ENCODE data around the gene TAF1C.
"Not testable (repeated sequence)": the region's sequence is repeated elsewhere in the genome, so short reads cannot be mapped to it uniquely, and the experiment has no call there.

The TAF1C gene, protein sequence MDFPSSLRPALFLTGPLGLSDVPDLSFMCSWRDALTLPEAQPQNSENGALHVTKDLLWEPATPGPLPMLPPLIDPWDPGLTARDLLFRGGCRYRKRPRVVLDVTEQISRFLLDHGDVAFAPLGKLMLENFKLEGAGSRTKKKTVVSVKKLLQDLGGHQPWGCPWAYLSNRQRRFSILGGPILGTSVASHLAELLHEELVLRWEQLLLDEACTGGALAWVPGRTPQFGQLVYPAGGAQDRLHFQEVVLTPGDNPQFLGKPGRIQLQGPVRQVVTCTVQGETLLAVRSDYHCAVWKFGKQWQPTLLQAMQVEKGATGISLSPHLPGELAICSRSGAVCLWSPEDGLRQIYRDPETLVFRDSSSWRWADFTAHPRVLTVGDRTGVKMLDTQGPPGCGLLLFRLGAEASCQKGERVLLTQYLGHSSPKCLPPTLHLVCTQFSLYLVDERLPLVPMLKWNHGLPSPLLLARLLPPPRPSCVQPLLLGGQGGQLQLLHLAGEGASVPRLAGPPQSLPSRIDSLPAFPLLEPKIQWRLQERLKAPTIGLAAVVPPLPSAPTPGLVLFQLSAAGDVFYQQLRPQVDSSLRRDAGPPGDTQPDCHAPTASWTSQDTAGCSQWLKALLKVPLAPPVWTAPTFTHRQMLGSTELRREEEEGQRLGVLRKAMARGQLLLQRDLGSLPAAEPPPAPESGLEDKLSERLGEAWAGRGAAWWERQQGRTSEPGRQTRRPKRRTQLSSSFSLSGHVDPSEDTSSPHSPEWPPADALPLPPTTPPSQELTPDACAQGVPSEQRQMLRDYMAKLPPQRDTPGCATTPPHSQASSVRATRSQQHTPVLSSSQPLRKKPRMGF

DNA sequence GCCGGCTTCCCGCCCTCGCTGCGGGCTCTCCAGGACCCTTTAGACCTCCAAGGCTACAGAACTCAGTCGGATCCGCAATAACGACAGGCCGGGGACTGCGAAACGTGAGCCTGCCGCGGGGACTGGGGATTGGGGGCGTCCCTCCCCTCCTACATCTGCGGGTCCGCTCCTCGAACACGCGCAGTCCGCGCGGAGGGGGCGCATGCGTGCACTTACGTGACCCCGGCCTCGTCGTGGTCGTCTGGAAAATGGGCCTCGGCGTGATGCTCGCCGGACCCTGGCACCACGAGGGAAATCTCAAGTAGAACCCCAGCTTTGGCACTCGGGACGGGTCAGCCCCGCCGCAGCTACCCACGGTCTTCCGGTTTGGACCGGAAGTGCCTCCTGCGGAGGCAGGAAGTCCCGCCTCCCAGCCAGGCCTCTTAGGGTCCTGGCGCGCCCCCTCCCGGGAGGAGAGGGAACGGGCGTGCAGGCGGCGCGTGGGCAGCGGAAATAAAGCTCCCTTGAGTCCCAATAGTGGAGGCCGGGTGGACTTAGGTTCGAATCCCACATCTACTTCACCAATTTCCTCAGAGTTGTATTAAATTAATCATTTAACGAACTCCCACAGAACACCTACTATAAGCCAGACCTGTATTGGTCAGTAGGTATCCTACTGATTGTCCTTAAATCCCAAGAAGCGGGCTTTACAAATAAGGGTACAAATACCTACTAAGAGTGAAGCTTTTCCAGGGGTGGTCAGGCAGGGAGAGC is at the start of gene TAF1C:
TAF1C (minus strand) TSS at position 373 of the 753 bp plus-strand sequence. CDS start 2,069 bp downstream, outside the sequence.
- peak; percentile 94 for DNase-seq

DNA sequence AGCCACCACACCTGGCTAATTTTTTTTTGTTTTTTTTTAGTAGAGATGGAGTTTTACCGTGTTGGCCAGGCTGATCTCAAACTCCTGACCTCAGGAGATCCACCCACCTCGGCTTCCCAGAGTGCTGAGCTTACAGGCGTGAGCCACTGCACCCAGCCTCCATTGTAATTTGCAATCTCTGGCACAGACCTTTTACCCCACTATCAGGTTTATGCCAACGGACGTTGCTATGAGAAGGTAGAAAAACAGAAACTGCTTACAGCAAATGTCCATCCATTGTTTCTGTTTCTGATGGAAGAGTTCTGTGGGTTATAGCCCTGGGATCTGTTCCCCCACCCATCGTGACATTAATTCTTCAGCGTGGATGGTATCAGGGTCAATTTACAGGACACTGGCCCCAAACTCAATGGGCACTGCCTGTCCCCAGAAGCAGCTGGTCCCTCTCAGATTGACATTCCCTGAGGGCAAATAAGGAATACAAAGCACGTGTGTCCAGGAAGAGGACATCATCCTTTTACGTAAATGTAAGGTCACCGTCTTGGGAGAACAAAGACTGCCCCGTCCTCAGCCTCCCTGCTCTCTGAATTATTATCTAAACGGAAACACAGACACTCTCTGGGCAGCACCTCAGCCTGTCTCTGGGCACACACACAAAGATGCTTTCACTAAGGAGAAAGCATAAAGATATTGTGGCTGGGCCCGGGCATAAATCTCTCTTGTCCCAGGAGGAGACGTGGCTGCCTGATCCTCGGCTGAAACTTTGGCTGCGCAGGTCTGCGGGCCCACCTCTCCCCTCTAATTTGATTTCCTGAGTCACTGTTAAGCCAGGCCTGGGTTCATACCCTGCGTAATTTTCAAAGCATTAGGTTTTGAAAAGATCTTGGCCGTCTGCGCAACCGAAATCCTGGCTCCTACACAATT is 47.7 kb upstream of the TAF1C start:
- no peak for DNase-seq

DNA sequence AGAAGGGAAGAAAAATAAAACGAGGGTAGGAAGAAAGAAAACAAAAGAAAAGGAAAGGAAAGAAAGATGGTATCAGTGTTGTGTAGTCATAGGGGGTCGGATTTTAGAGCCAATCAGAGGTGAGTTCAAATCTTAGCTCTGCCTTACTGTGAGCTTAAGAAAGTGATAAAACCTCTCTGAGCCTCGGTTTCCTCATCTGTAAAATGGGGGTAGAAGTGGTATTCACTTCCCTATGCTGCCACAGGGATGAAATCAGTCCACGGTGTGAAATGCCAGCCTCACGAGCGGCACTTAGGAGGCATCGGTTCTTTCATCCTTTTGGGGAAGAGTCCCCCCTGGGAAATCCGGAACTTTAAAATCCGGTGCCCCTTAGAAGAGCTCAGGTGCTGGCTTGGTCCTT is 46.9 kb upstream of the TAF1C start:
- DNase-seq = no peak

DNA sequence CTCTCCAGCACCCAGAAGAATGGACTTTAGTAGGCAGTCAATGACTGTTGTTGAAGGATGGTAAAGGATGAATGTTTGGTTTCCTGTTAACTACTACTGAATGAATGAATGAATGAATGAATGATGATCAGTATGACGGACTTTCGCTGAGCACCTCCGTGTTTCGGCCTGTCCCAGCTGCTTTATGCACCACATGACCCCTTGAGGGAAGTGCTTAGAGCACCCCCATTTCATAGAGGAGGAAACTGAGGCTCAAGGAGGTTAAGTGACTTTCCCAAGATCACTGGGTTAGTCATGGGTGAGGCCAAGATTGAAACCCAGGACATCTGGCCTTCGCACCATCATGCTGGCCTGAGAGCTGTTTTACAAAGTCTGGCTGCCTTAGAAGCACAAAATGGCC is 46.1 kb upstream of the TAF1C start:
- no peak for DNase-seq

DNA sequence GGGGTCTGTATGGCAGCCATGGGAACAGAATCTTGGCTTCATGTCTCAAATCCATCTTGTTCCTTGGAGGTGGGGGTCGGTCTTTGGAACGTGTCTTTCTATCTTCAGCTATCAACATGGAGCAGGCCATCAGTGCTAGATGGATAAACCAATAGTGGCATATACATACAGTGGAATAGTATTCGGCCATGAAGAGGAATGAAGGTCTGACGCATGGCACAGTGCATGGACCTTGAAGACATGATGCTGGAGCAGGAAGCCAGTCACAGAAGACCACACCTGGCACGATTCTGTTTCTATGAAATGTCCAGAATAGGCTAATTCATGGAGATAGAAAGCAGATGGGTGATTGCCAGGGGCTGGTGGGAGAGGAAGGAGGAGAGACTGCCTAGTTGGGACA is 45.2 kb upstream of the TAF1C start:
- no peak for DNase-seq

DNA sequence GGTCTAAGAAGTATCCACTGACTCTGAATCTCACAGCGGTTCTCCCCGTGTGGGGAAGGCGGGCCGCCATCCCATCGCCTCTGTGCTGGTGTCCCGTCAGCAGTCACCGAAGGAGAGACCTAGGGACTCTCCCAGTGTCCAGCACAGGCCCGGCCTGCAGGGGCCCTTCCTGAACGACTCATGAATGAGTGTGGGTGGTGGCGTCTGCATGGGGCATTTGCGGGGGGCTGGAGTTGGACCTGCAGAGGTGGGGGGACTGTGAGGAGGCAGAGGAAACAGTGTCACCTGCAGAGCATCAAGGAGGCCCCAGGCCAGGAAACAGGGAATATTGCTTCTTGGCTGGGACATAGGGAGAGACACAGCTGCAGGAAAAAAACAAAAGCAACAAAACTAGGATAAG is 42.6 kb upstream of the TAF1C start:
- DNase-seq = no peak

DNA sequence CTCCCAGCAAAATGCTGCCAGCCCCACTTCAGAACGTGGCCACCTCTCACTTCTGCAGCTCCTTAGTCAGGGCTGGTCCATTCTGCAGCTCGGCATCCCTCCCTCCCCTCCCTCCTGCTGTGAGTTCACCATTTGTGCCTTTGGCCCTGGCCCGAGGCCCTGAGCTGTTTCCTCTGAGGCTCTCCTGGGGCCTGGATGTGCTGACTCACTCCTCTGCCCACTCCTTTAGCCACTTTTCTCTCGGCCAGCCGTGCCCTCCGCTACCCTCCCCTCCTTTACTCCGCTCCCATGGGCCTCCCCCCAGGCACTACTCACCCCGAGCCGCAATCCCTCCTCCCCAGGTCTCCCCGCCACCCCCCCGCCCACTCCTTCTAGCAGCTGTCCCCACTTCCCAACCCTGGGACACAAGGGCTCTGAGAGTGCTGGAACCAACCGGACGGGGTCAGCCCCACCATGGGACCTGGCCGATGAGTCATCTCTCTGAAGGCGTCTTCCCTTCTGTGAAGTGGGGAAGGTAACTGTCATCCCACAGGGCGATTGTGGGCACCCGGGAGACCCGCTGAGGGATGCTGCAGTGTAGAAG is 41.5 kb upstream of the TAF1C start:
- DNase-seq = peak; percentile 82

DNA sequence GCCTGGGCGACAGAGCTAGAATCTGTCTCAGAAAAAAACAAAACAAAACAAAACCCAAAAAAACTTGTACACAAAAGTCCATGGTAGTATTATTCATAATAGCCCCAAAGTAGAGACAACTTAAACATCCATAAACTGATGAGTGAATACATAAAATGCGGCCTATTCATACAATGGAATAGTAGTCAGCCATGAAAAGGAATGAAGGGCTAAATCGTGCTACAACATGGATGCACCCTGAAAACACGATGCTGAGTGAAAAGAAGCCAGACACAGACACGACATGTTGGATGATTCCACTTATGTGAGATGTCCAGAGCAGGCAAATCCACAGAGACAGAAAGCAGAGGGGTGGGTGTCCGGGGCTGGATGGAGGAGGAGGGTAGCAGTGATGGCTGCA is 40.7 kb upstream of the TAF1C start:
- DNase-seq = no peak

DNA sequence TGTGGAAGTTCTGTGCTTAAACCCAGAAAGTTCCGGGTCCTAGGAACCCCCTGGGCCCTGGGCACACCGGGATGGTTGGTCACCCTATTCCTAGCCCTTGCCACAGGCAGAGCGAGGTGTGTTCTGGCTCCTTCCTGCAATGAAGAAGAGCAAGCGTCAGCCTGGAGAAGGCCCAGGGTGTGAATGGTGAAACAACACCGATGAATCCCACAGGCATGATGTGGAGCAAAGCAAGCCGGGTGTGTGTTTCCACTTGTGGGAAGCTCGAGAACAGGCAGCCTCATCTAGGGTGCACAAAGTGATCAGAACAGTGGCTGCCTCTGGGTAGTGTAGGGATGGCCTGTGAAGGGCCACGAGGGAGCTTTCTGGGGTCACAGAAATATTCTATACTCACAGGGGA is 39.2 kb upstream of the TAF1C start:
- DNase-seq = no peak

DNA sequence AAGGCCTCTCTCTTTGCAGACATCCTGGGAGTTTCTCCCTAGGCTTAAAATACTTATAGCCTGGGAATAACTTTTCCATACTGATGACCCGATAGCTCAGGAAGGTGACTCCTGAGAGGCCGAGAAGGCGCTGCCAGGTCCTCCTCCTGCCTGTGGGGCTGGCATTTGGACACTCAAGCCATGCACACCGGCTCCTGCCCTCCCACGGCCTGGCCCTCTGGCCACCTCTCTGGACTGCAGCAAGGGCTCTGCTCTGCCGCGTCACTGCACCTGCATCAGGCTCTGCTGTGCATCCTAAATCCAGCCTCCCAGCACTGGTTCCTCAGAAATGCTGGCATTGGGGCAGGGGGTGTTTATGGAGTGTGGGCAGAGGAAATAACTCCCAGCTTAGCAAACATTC is 38.7 kb upstream of the TAF1C start:
- DNase-seq = no peak

DNA sequence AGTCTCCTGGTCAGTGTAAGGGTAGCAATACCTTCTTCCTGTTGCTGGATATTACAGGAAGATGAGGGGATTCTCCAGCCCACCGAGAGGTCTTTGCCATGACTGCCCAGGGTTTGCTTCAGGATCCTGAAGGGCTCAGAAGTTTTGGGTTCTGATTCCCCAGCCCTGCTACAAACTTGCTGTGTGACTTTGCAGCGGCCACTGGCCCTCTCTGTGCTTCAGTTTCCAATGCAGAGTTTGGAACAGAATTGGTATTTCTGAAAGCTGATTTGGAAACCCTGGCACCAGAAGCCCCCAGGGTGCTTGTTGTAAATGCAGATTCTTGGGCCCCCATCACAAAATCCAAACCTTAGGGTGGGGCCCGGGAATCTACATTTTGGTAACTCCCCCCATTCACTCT is 38.3 kb upstream of the TAF1C start:
- DNase-seq = no peak

DNA sequence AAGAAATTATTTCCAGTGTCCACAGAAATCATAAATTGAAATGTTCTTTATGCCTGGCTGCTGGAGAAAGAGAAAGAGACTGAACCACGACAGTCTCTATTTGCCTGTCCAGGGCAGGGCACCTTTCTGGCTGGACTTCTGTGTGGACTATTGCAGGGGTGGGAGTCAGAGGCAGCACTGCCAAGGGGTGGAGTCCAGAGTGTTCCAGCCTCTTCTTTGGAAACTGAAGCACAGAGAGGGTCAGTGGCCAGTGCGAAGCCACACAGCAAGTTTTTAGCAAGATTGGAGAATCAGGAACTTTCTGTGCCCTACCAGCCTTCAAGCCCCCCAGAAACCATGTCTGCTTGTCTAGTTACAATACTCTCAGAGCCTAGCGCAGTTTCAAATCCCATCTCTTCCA is 37.7 kb upstream of the TAF1C start:
- no peak for DNase-seq

DNA sequence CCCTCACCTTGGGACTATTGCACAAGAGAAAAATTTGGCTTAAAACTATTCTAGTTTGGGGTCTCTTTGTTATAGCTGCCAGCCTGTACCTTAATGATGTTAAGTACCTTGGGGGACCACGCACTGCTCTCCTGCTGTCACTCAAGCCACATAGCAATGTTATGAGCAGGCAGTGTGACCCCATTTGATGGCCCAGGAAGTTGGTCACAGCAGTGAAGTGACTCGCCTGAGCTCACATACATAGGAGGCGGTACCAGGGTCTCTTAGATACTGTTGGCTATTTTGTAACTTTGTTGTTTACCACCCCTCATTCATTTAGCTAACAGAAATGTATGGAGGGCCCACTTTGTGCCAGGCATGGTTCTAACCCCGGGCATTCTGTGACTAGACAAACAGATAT is 36.6 kb upstream of the TAF1C start:
- DNase-seq = no peak

DNA sequence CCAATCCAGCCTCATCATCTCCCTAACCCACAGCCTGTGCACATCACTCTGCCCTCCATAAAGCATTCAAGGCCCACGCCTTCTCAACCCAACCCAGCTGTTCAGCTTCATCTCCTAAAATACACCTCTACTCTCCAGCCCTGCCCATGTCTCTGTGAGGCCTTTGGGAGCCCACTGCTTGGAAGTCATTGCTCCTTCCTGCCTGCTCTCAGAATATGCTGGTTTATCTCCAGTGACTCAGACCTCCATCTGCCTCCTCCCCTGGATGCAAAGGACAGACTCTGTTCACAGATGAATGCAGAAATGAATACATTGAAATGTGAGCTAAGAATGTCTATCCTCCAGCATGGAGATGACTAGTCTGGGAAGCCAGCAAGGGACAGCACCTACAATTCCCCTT is 34.0 kb upstream of the TAF1C start:
- peak; percentile 22 for DNase-seq

DNA sequence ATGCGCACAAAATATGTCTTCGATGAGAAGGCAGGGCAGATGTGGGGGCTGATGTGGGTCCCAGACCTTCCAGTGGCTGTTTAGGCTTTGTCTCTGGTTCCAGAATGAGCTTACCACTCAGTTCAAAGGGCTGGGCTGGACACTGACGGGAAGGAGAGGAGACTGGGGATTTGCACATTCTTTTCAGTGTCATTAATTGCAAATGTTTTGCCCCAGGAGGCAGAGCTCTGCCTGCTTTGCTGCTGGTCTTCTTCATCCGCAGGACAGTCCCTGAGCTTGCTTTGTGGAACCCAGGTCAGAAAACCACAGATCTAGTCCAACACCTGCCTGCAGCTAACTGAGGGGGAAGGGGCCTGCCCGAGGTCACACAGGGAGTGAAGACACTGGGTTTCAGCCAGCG is 32.1 kb upstream of the TAF1C start:
- no peak for DNase-seq

DNA sequence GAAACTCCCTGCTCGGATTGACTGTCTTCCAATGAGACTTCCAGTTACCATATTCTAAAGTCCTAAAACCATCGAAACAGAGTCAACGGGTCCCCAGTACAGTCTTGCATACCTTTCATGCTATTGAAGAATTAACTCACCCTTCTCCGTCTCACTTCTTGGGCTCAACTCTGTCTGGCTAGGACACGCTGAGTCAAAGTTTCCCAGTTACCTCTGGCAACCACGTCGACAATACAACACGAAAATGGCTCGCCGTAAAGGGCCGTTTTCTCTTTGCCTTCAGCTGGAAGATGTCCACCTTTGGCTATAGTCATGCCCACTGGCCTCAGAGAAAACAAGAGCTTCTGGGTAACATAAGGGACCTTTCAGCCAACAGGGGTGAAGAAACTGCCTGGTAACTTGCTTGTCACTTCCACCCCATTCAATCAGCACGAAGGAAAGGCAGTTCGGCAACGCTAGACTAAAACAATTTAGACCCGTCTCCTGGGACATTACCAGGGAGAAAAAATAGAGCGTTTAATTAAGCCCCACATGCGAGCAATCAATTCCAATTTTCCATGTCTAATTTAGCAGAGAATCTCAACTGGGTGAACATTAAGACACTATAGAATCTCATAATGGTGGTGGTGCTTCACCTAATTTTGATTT is 31.4 kb upstream of the TAF1C start:
- DNase-seq = no peak

DNA sequence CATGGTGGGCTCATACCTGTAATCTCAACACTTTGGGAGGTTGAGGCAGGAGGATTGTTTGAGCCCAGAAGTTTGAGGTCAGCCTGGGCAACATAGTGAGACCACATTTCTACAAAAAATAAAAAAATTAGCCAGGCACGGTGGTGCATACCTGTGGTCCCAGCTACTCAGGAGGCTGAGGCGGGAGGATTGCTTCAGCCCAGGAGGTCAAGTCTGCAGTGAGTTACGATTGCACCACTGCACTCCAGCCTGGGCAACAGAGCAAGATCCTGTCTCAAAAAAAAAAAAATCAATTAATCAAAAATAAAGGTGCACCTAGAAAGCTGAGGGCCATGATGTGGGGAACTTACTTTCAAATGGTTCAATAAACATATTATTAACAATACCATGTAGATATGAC is 29.3 kb upstream of the TAF1C start:
- not testable (repeated sequence) for DNase-seq

DNA sequence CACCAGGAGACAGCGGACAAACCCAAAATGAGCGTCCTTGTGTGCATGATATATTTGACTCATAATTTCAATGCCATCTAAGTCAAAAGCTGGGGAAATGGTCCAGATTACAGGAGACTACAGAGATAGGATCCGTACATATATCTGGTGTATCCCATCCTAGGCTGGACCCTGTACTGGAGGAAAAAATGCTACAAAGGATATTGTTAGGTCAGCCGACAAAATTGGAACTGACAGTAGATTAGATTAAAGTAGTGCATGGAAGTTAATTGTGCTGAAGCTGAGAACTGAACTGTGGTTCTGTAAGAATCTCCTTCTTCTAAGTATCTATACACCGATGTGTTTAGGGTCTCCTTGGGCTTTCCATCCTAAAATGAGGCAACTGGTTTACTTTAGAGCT is 28.7 kb upstream of the TAF1C start:
- DNase-seq = no peak

DNA sequence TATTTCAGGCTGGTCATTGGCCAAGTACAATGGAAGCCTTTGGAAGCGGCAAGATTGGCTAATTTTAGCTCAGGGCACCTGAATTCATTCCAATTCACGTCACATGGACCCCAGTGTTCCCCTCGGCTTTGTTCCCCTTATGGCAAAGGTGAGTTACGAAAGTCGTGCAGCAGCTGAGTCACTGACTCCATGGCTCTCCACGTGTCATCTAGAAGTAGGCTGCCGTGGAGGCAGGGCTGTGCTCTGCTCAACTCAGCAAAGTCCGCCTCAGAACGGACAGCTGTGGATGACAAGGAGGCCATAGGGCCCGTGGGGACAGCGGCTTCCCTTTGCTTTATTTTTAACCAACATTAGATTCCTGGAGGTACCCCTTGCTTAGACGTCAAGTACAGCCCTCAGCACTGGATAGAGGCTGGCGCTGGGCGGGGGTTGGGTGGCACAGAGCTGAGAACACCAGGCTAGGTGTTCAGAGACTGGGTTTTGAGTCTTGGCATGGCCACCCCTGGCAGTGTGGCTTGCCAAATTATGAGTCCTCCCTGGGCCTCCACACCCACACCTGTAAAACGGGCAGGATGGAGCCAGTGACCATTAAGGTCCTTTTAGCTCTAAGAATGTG is 27.7 kb upstream of the TAF1C start:
- no peak for DNase-seq

DNA sequence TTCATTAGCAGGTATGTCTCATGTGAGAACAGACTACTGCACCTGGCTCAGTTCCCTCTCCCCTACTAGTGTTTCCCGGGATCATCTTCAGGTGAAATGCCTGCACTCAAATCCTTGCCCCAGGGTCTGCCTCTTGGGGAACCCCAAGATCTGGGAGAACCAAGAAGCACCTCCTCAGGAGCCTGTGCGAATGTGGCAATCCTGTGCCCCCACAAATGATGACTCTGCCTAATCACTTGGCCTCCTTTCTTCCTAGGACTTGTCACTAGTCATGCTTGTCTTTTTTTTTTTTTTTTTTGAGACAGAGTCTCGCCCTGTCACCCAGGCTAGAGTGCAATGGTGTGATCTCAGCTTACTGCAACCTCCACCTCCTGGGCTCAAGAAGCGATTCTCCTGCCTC is 25.8 kb upstream of the TAF1C start:
- DNase-seq = no peak

DNA sequence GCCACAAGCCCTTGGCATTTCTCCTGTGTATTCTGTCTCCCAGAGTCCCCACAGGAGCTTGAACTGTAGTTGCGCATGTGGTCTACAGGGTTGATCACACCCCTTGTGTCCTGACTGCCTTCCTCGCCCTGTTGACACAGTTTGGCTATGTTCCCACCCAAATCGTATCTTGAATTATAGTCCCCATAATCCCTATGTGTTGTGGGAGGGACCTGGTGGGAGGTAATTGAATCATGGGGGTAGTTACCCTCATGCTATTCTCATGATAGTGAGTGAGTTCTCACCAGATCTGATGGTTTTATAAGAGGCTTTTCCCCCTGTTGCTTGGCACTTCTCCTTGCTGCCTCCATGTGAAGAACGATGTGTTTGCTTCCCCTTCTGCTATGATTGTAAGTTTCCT is 25.3 kb upstream of the TAF1C start:
- no peak for DNase-seq

Measured in fibroblast of upper back skin (primary cell).